ENCODE results near the gene ARSG. TPM values are rescaled to one million over a fixed set of nuclear protein-coding genes. Genes with fewer than 3 reads are reported as not detected.
A peak's percentile ranks its signal among the peaks of the same experiment; 100 is the strongest.

Gene ARSG
- total and polyA plus RNA-seq, 10 of the 15 experiments (the other 5 are each of a cell fraction or from before 2014, with no cell fraction given), result 2.9 to 13.5 (median 7.6) TPM

- ChIA-PET CTCF (interaction anchor here (0.8 to 10.9 kb wide), 17 partner anchors 10 to 634 kb away, joined by 3 to 222 read pairs (median 6); partner anchors contain the start of genes AMZ2 and SLC16A6), SMC1A (ENCODE audit: uncharacterized antibody, unreplicated experiment) (interaction anchor here (0.6 to 16.2 kb wide), 16 partner anchors 10 to 531 kb away, joined by 3 to 288 read pairs (median 8); partner anchors contain the start of genes AMZ2 and PRKAR1A), RAD21 (ENCODE audit: unreplicated experiment) (interaction anchor here (0.5 to 14.6 kb wide), 25 partner anchors 8 to 400 kb away, joined by 3 to 157 read pairs (median 4); partner anchors contain the start of genes AMZ2, ARSG, PRKAR1A and SLC16A6), POLR2A (interaction anchor here (0.5 to 5.6 kb wide), 18 partner anchors 11 to 808 kb away, joined by 3 to 55 read pairs (median 6); partner anchors contain the start of genes AMZ2, ARSG, PRKAR1A and SLC16A6)
- intact Hi-C loops (cut with micrococcal nuclease; ENCODE audit: unreplicated experiment), result no loop called here
- H3K4me1 ChIP-seq (ENCODE audit: control insufficient read depth, insufficient read depth, low read length), result peaks cover 37% of the 10 kb centered on the region
- BruUV-seq (replicated peaks), result no TSS peak
- no peaks in the 10 kb centered on the region for H3K9me3 ChIP-seq (replicated peaks; ENCODE audit: control insufficient read depth, insufficient read depth, low read length)
- peak overlapping the region; percentile 78 for H3K27ac ChIP-seq (ENCODE audit: control insufficient read depth, insufficient read depth)
- no peaks in the 10 kb centered on the region for H3K27me3 ChIP-seq (replicated peaks in 1 of 2; ENCODE audit: control insufficient read depth in 2 of 2, insufficient read depth in 2 of 2, low read length in 1 of 2)
- peak; percentile 91 for DNase-seq (ENCODE audit: low read depth, low spot score)
- peak; percentile 41 for FAIRE-seq
- no peaks in the 10 kb centered on the region for H4K20me1 ChIP-seq (ENCODE audit: control insufficient read depth, insufficient read depth)
- H3K36me3 ChIP-seq (ENCODE audit: control insufficient read depth in 2 of 2, insufficient read depth in 2 of 2, low read length in 1 of 2), result no peaks in the 10 kb centered on the region
- H3K4me3 ChIP-seq, result peak overlapping the region; percentile 67
- H2AFZ ChIP-seq (ENCODE audit: control insufficient read depth, low read depth, low read length), result no peak overlapping the region
- in situ Hi-C loops (cut with MboI), result loop anchor here (5.0 kb wide), 2 partner anchors 195 to 275 kb away; no protein-coding TSS in a partner anchor
- ATAC-seq, result peak; percentile 83
- peak overlapping the region; percentile 83 for H3K4me2 ChIP-seq (ENCODE audit: control insufficient read depth, insufficient read depth)
- WGBS (ENCODE audit: insufficient coverage, insufficient replicate concordance, low lambda C conversion rate, missing lambda C conversion rate), result 1% methylated on average over 40 of the region's 54 CpGs
- H3K79me2 ChIP-seq (ENCODE audit: control insufficient read depth, insufficient read depth, low read length), result peaks cover 8% of the 10 kb centered on the region; the same call in 1 of the 2 replicates
- peak overlapping the region; percentile 62 for H3K9ac ChIP-seq (ENCODE audit: control insufficient read depth, insufficient read depth, low read length)
- TF ChIP-seq SUPT20H (IDR thresholded peaks at IDR 0.05; ENCODE audit: borderline replicate concordance, control insufficient read depth, low read depth, low read length), result no peak
- TF ChIP-seq NFIC (IDR thresholded peaks at IDR 0.05; ENCODE audit: low read depth, low read length), result no peak
- peak; percentile 84 for TF ChIP-seq RFX5 (IDR thresholded peaks at IDR 0.05; ENCODE audit: low read depth, low read length)
- TF ChIP-seq SREBF2 (IDR thresholded peaks at IDR 0.05; ENCODE audit: low read length), result 0 out of 2 replicates have a peak, but pooled peaks have one; percentile 22
- TF ChIP-seq, protein P1, sequence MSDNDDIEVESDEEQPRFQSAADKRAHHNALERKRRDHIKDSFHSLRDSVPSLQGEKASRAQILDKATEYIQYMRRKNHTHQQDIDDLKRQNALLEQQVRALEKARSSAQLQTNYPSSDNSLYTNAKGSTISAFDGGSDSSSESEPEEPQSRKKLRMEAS (IDR thresholded peaks at IDR 0.05; ENCODE audit: low read depth, low read length), result peak; percentile 99
- TF ChIP-seq GABPA (IDR thresholded peaks at IDR 0.05; ENCODE audit: low read depth), result no peak
- TF ChIP-seq ZNF274 (IDR thresholded peaks at IDR 0.05; ENCODE audit: insufficient read depth, insufficient read length), result no peak
- TF ChIP-seq IKZF2 (IDR thresholded peaks at IDR 0.05), result peak in 1 of 2 experiments; percentile 26; a peak in 2 of 4 replicates
- TF ChIP-seq ELK1 (IDR thresholded peaks at IDR 0.05; ENCODE audit: low read depth, low read length), result no peak
- TF ChIP-seq CHD1 (IDR thresholded peaks at IDR 0.05; ENCODE audit: low read depth, low read length), result no peak
- peak; percentile 81 for TF ChIP-seq HDGF (IDR thresholded peaks at IDR 0.05)
- peak in 1 of 2 experiments; percentile 48; a peak in 1 of 4 replicates for TF ChIP-seq BHLHE40 (IDR thresholded peaks at IDR 0.05; ENCODE audit: borderline replicate concordance in 1 of 2, low read depth in 2 of 2, low read length in 1 of 2)
- TF ChIP-seq FOXM1 (IDR thresholded peaks at IDR 0.05; ENCODE audit: low read depth, low read length), result no peak
- no peak for TF ChIP-seq MEF2B (IDR thresholded peaks at IDR 0.05; ENCODE audit: partially characterized antibody, poor library complexity, severe bottlenecking)
- TF ChIP-seq SIX5 (IDR thresholded peaks at IDR 0.05; ENCODE audit: low read depth, low read length, severe bottlenecking), result no peak
- TF ChIP-seq ZBED1 (IDR thresholded peaks at IDR 0.05; ENCODE audit: borderline replicate concordance), result no peak
- peak; percentile 77 for TF ChIP-seq CREM (IDR thresholded peaks at IDR 0.05; ENCODE audit: low read depth)
- no peak; the same call in 1 of the 2 replicates for TF ChIP-seq EED (IDR thresholded peaks at IDR 0.05; ENCODE audit: low read depth)
- TF ChIP-seq EZH2 (IDR thresholded peaks at IDR 0.05; ENCODE audit: borderline replicate concordance, control insufficient read depth, low read depth, low read length), result no peak
- TF ChIP-seq, protein P2, sequence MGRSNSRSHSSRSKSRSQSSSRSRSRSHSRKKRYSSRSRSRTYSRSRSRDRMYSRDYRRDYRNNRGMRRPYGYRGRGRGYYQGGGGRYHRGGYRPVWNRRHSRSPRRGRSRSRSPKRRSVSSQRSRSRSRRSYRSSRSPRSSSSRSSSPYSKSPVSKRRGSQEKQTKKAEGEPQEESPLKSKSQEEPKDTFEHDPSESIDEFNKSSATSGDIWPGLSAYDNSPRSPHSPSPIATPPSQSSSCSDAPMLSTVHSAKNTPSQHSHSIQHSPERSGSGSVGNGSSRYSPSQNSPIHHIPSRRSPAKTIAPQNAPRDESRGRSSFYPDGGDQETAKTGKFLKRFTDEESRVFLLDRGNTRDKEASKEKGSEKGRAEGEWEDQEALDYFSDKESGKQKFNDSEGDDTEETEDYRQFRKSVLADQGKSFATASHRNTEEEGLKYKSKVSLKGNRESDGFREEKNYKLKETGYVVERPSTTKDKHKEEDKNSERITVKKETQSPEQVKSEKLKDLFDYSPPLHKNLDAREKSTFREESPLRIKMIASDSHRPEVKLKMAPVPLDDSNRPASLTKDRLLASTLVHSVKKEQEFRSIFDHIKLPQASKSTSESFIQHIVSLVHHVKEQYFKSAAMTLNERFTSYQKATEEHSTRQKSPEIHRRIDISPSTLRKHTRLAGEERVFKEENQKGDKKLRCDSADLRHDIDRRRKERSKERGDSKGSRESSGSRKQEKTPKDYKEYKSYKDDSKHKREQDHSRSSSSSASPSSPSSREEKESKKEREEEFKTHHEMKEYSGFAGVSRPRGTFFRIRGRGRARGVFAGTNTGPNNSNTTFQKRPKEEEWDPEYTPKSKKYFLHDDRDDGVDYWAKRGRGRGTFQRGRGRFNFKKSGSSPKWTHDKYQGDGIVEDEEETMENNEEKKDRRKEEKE (IDR thresholded peaks at IDR 0.05), result no peak
These were observed 166.4 kb downstream of the ARSG start for GRCh38 chr17:68457539-68458259.
